PFSK-1 (cell line): ENCODE results near the gene ARHGEF16.

Experiments used
- POLR2AphosphoS5 ChIP-seq: IDR thresholded peaks from 2 replicates; pipeline ENCODE4 v1.6.1; 2012; ENCODE audit warnings: low read depth, mild to moderate bottlenecking, control low read depth, low read length, moderate library complexity
- TF ChIP-seq, protein P1 (sequence below), 2 experiments: IDR thresholded peaks; 2 replicates each; pipeline versions ENCODE4 v1.6.1 to v1.8.0; 2011 to 2012; ENCODE audit warnings: low read depth in 2 of 2, low read length in 2 of 2, control low read depth in 1 of 2, inconsistent platforms in 1 of 2, mild to moderate bottlenecking in 1 of 2, moderate library complexity in 1 of 2; ENCODE audit not compliant: insufficient read depth in 1 of 2

DNA sequence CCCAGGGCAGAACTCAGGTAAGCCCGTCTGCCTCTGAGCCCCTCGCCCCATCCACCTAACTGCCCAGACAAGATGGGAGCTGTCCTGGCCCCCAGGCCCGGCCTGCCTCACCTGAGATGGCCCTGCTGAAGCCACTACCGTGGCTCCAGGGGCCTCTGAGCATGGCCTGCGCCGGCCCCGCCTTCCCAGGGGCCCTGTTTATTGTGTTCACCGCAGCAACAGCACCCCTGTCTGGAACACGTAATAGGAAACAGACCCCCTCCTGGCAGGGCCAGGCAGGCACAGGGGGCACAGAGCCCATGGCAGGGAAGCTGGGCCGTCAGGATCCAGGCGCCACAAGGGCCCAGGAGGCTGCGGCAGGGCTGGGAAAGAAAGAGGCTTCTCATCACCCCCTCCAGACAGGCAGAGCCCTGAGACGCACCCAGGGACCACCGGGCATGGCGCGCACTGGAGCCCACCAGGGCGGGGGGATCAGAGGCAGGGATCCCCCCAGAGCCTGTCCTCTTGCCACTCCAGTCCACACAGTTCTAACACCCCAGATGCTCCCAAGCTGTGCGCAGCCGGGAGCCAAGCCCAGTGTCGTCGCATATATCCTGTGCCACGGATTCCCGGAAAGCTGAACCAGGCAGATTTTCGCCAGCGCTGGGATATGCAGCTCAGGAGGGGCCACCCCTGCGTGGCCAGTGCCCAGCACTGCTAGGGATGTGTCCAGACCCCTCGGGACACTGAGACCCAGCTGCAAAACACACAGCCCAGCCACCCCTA is 62.6 kb downstream of the ARHGEF16 start:
- TF ChIP-seq, protein P1, sequence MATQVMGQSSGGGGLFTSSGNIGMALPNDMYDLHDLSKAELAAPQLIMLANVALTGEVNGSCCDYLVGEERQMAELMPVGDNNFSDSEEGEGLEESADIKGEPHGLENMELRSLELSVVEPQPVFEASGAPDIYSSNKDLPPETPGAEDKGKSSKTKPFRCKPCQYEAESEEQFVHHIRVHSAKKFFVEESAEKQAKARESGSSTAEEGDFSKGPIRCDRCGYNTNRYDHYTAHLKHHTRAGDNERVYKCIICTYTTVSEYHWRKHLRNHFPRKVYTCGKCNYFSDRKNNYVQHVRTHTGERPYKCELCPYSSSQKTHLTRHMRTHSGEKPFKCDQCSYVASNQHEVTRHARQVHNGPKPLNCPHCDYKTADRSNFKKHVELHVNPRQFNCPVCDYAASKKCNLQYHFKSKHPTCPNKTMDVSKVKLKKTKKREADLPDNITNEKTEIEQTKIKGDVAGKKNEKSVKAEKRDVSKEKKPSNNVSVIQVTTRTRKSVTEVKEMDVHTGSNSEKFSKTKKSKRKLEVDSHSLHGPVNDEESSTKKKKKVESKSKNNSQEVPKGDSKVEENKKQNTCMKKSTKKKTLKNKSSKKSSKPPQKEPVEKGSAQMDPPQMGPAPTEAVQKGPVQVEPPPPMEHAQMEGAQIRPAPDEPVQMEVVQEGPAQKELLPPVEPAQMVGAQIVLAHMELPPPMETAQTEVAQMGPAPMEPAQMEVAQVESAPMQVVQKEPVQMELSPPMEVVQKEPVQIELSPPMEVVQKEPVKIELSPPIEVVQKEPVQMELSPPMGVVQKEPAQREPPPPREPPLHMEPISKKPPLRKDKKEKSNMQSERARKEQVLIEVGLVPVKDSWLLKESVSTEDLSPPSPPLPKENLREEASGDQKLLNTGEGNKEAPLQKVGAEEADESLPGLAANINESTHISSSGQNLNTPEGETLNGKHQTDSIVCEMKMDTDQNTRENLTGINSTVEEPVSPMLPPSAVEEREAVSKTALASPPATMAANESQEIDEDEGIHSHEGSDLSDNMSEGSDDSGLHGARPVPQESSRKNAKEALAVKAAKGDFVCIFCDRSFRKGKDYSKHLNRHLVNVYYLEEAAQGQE (IDR thresholded peaks at IDR 0.05; ENCODE audit: insufficient read depth in 1 of 2, low read depth in 2 of 2, low read length in 2 of 2) = no peak
- TF ChIP-seq POLR2AphosphoS5 = no peak
